ENCODE measurements around the gene SMG9.

SMG9 gene

DNA sequence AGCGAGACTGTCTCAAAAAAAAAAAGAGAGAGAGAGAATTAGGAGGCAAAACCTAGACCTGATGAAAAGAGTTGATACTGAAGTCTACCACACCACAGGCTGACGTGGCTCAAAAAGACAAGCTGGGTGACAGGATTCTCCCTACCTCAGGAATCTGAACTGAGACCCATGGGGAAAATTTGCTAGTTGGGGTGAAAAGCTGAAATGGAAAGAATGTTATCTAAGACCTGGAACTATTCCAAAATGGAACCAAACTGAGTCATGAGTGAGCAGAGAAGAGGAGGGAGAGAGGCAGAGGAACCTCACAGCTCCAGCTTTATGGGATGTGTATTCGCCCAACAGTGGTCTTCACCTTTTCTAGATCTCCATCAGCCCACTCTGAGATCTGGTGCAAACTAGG lies 11.7 kb downstream of the SMG9 start:
- TF ChIP-seq, protein P1, sequence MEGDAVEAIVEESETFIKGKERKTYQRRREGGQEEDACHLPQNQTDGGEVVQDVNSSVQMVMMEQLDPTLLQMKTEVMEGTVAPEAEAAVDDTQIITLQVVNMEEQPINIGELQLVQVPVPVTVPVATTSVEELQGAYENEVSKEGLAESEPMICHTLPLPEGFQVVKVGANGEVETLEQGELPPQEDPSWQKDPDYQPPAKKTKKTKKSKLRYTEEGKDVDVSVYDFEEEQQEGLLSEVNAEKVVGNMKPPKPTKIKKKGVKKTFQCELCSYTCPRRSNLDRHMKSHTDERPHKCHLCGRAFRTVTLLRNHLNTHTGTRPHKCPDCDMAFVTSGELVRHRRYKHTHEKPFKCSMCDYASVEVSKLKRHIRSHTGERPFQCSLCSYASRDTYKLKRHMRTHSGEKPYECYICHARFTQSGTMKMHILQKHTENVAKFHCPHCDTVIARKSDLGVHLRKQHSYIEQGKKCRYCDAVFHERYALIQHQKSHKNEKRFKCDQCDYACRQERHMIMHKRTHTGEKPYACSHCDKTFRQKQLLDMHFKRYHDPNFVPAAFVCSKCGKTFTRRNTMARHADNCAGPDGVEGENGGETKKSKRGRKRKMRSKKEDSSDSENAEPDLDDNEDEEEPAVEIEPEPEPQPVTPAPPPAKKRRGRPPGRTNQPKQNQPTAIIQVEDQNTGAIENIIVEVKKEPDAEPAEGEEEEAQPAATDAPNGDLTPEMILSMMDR (IDR thresholded peaks at IDR 0.05; ENCODE audit: control extremely low read depth, extremely low read depth, low read depth, missing control alignments): no peak
- POLR2A ChIA-PET: no interaction called here
- no peak for DNase-seq (ENCODE audit: extremely low spot score)
- CTCF ChIA-PET: interaction anchor here (0.9 to 7.7 kb wide), 5 partner anchors 8 to 74 kb away, joined by 3 to 67 read pairs (median 3); partner anchors contain the start of gene SMG9

DNA sequence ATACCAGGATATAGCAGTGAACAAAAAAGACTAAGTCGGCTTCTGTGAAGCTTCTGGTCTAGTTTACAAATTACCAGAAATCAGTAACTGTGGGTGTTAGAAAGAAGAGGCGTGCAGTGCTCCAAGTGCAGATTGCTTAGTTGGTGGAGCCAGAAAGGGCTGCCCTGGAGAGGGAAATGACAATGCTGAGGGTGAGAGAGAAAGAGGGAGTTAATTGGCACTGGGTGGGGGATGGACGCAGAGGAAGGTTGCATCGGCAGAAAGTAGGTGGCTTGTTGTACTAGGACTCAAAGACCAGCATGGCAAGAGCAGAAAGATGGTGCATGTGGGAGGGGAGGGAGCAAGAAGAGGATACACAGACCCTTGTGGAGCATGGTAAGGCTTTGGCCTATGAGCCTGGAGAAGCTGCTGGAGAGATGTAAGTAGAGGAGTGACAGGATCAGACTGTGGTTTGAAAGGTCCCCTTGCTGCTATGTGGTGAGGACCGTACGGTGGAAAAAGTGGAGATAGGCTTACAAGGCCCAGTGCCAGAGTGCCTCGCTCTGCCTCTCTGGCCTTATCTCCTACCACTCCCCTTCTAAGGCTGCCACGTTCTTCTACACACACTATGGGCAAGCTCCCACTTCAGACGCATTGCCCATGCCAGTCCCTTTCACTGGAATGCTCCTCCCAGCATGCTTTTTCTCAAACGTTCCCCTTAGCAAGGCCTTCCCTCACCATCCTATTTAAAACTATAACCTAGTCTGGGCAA lies 13.5 kb downstream of the SMG9 start:
- DNase-seq (ENCODE audit: extremely low spot score): no peak
- ChIA-PET POLR2A (no interaction called here), CTCF (interaction anchor here (0.9 to 7.7 kb wide), 7 partner anchors 19 to 69 kb away, joined by 3 to 67 read pairs (median 3); no protein-coding TSS in a partner anchor)
- TF ChIP-seq, protein P1 (IDR thresholded peaks at IDR 0.05; ENCODE audit: control extremely low read depth, extremely low read depth, low read depth, missing control alignments): no peak

DNA sequence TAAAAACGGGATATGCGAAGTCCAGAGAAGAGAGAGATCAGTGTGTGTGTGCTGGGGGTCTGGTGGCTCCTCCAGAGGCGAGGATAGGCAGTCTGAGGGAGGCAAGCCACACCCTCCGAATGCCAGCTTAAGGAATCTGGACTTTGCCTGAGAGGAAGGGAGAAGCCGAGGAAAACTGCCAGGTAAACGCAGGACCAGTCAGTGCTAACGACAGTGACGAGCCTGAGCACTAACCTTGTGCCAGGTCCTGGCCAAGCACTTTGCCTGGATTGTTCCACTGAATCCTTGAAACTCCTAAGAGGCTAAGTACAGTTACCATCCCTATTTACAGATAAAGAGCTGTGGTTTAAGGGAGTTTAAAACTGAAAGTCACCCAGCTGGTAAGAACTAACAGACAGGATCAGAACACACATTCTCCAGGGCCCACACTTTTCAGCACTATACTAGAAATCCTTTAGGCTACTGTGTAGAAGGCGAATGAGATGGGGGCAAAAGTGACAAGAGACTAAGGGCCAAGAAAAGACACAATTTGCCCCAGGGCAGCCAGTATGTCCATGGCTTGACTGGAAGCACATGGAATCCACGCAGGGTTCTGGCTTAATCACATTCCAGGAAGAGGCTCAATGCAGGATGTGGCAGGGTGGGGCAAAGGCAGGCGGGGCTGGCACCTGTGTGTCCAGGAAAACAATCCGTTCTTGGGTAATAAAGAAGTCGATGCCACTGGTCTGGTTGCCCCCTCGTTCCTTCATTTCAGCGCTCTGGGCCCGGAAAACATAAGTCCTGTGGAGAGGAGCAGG lies 15.1 kb downstream of the SMG9 start:
- ChIA-PET POLR2A (no interaction called here), CTCF (interaction anchor here (0.9 to 2.2 kb wide), 5 partner anchors 25 to 70 kb away, joined by 3 to 7 read pairs (median 6); no protein-coding TSS in a partner anchor)
- no peak for DNase-seq (ENCODE audit: extremely low spot score)
- TF ChIP-seq, protein P1 (IDR thresholded peaks at IDR 0.05; ENCODE audit: control extremely low read depth, extremely low read depth, low read depth, missing control alignments): no peak

GRCh38 chr19:43738780-43739211 lies 16.0 kb downstream of the SMG9 start:
- CTCF ChIA-PET: interaction anchor here (0.6 to 2.2 kb wide), 4 partner anchors 26 to 73 kb away, joined by 3 to 6 read pairs (median 3); no protein-coding TSS in a partner anchor
- POLR2A ChIA-PET: no interaction called here
- TF ChIP-seq, protein P1 (IDR thresholded peaks at IDR 0.05; ENCODE audit: control extremely low read depth, extremely low read depth, low read depth, missing control alignments): no peak
- DNase-seq (ENCODE audit: extremely low spot score): no peak

DNA sequence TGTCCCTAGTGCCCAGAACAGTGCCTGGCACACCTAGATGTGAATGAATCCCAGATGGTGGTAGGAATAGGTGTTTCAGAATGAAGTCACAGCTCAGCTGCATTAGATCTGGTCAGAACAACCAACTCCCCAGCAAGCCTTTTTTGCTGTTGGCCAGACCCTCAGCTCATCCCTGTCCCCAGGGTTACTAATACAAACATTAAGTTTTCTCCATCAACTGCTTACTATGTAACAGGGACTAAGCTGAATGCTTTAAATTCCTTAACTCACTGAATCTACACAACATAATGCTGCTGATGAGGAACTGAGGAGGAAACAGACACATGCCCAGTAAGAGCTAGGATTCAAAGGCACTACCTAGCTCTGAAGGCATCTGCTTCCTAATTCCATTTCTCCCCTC lies 18.8 kb downstream of the SMG9 start:
- TF ChIP-seq, protein P1 (IDR thresholded peaks at IDR 0.05; ENCODE audit: control extremely low read depth, extremely low read depth, low read depth, missing control alignments): no peak
- no peak for DNase-seq (ENCODE audit: extremely low spot score)
- POLR2A ChIA-PET: interaction anchor here (0.7 kb wide), 1 partner anchor 43 kb away, joined by 3 read pairs; no protein-coding TSS in a partner anchor
- CTCF ChIA-PET: interaction anchor here (1.2 to 3.7 kb wide), 6 partner anchors 9 to 74 kb away, joined by 3 to 21 read pairs (median 4); no protein-coding TSS in a partner anchor

- ChIA-PET CTCF (interaction anchor here (0.9 to 3.7 kb wide), 4 partner anchors 8 to 67 kb away, joined by 4 to 21 read pairs (median 4); no protein-coding TSS in a partner anchor), POLR2A (no interaction called here)
- DNase-seq (ENCODE audit: extremely low spot score): no peak
- TF ChIP-seq, protein P1 (IDR thresholded peaks at IDR 0.05; ENCODE audit: control extremely low read depth, extremely low read depth, low read depth, missing control alignments): no peak
Observed at GRCh38 chr19:43735013-43735412, 19.7 kb downstream of the SMG9 start.
